ENCODE results near the gene COL4A1.

The COL4A1 gene

GRCh38 chr13:110158226-110158625 is 148.7 kb downstream of the COL4A1 start:
- peak; percentile 8 for DNase-seq (ENCODE audit: low spot score)

GRCh38 chr13:110157718-110158117 is 149.2 kb downstream of the COL4A1 start:
- no peak for DNase-seq (ENCODE audit: low spot score)

GRCh38 chr13:110156301-110157049 is 150.5 kb downstream of the COL4A1 start:
- DNase-seq (ENCODE audit: low spot score): peak; percentile 22

- DNase-seq (ENCODE audit: low spot score): peak; percentile 37
Observed at GRCh38 chr13:110155072-110155471, 151.9 kb downstream of the COL4A1 start.

- DNase-seq (ENCODE audit: low spot score): no peak
Observed at GRCh38 chr13:110154410-110154933, 152.5 kb downstream of the COL4A1 start.

GRCh38 chr13:110152351-110152750 is 154.6 kb downstream of the COL4A1 start:
- peak; percentile 26 for DNase-seq (ENCODE audit: low spot score)

GRCh38 chr13:110151462-110151861 is 155.5 kb downstream of the COL4A1 start:
- peak; percentile 22 for DNase-seq (ENCODE audit: low spot score)

GRCh38 chr13:110150384-110151101 is 156.4 kb downstream of the COL4A1 start:
- DNase-seq (ENCODE audit: low spot score): peak; percentile 20

GRCh38 chr13:110149036-110149435 is 157.9 kb downstream of the COL4A1 start:
- DNase-seq (ENCODE audit: low spot score): peak; percentile 8

GRCh38 chr13:110140099-110140498 is 166.9 kb downstream of the COL4A1 start:
- DNase-seq (ENCODE audit: low spot score): no peak

- DNase-seq (ENCODE audit: low spot score): no peak
Observed at GRCh38 chr13:110138700-110139036, 168.3 kb downstream of the COL4A1 start.

GRCh38 chr13:110138010-110138699 is 168.8 kb downstream of the COL4A1 start:
- DNase-seq (ENCODE audit: low spot score): peak; percentile 58

- DNase-seq (ENCODE audit: low spot score): peak; percentile 40
Observed at GRCh38 chr13:110137680-110138009, 169.3 kb downstream of the COL4A1 start.

- peak; percentile 52 for DNase-seq (ENCODE audit: low spot score)
Observed at GRCh38 chr13:110136660-110137585, 170.0 kb downstream of the COL4A1 start.

- DNase-seq (ENCODE audit: low spot score): peak; percentile 39
Observed at GRCh38 chr13:110135977-110136597, 170.9 kb downstream of the COL4A1 start.

GRCh38 chr13:110134801-110135200 is 172.2 kb downstream of the COL4A1 start:
- DNase-seq (ENCODE audit: low spot score): peak; percentile 28

- peak; percentile 40 for DNase-seq (ENCODE audit: low spot score)
Observed at GRCh38 chr13:110133425-110134235, 173.3 kb downstream of the COL4A1 start.

GRCh38 chr13:110132225-110132982 is 174.6 kb downstream of the COL4A1 start:
- peak; percentile 51 for DNase-seq (ENCODE audit: low spot score)

GRCh38 chr13:110131424-110131823 is 175.5 kb downstream of the COL4A1 start:
- peak; percentile 39 for DNase-seq (ENCODE audit: low spot score)

GRCh38 chr13:110130431-110130830 is 176.5 kb downstream of the COL4A1 start:
- DNase-seq (ENCODE audit: low spot score): peak; percentile 32
